CD14-positive monocyte (primary cell): ENCODE measurements around the gene TANGO6. TPM values are rescaled to one million over a fixed set of nuclear protein-coding genes. Genes with fewer than 3 reads are reported as not detected.

ENCODE experiments used
- DNase-seq, 3 donors: peaks; one replicate each; pipeline ENCODE4 v3.0.0-alpha.2; 2011 to 2022
- H2AFZ ChIP-seq: 2 replicates; pipeline ENCODE4 v1.6.0; 2012; ENCODE audit warnings: mild to moderate bottlenecking, low read depth, low read length, inconsistent platforms; ENCODE audit not compliant: insufficient read depth, poor library complexity, severe bottlenecking
- H3K27ac ChIP-seq, 2 donors: 1 replicate in 1 of 2; 2 replicates in 1 of 2; pipeline ENCODE4 v1.5.1; 2012 to 2013; ENCODE audit warnings: low read length in 2 of 2, control low read depth in 1 of 2, inconsistent platforms in 1 of 2, low read depth in 1 of 2, mild to moderate bottlenecking in 1 of 2
- H3K27me3 ChIP-seq, 2 donors: one replicate each; pipeline versions ENCODE4 v1.6.0 to v1.6.1; 2011 to 2013; ENCODE audit warnings: low read length in 2 of 2; ENCODE audit not compliant: control insufficient read depth in 2 of 2, insufficient read depth in 2 of 2
- H3K36me3 ChIP-seq, 2 donors: replicated peaks in 1 of 2; 1 replicate in 1 of 2; 2 replicates in 1 of 2; pipeline versions ENCODE4 v1.5.1 to v1.6.1; 2012 to 2013; ENCODE audit warnings: low read length in 2 of 2, control low read depth in 1 of 2, inconsistent platforms in 1 of 2, mild to moderate bottlenecking in 1 of 2; ENCODE audit not compliant: insufficient read depth in 2 of 2, control insufficient read depth in 1 of 2
- H3K4me1 ChIP-seq, 2 donors: 1 replicate in 1 of 2; 2 replicates in 1 of 2; pipeline versions ENCODE4 v1.5.1 to v1.6.1; 2012 to 2013; ENCODE audit warnings: low read length in 2 of 2, control low read depth in 1 of 2, inconsistent platforms in 1 of 2, mild to moderate bottlenecking in 1 of 2, moderate library complexity in 1 of 2; ENCODE audit not compliant: insufficient read depth in 2 of 2, control insufficient read depth in 1 of 2
- H3K4me2 ChIP-seq: replicated peaks from 2 replicates; pipeline ENCODE3; 2012; ENCODE audit warnings: low read length, moderate library complexity, mild to moderate bottlenecking; ENCODE audit not compliant: poor library complexity, severe bottlenecking; ENCODE audit errors: extremely low read depth
- H3K4me3 ChIP-seq, 3 experiments: fragments of 200-600 bp in 1 of 3; sonication (generic) in 1 of 3; replicated peaks in 1 of 3; 1 replicate in 2 of 3; 2 replicates in 1 of 3; pipeline ENCODE4 v1.5.1; 2011 to 2013; ENCODE audit warnings: low read length in 3 of 3, mild to moderate bottlenecking in 3 of 3, control low read depth in 2 of 3, low read depth in 2 of 3, inconsistent platforms in 1 of 3, moderate library complexity in 1 of 3
- H3K79me2 ChIP-seq: 2 replicates; pipeline ENCODE4 v1.6.0; 2012; ENCODE audit warnings: mild to moderate bottlenecking, control low read depth, inconsistent platforms, low read length, moderate library complexity; ENCODE audit not compliant: insufficient read depth
- H3K9ac ChIP-seq: 2 replicates; pipeline ENCODE4 v1.6.0; 2017; ENCODE audit warnings: low read length, mild to moderate bottlenecking; ENCODE audit not compliant: insufficient read depth, poor library complexity, severe bottlenecking
- H3K9me3 ChIP-seq, 2 donors: replicated peaks in 1 of 2; 1 replicate in 1 of 2; 2 replicates in 1 of 2; pipeline versions ENCODE4 v1.5.1 to v1.6.1; 2012 to 2013; ENCODE audit warnings: low read length in 2 of 2, control low read depth in 1 of 2; ENCODE audit not compliant: control insufficient read depth in 1 of 2, insufficient read depth in 1 of 2
- H4K20me1 ChIP-seq: 2 replicates; pipeline ENCODE4 v1.6.0; 2012; ENCODE audit warnings: mild to moderate bottlenecking, low read length, control low read depth, moderate library complexity; ENCODE audit not compliant: insufficient read depth
- H3K27ac Mint-ChIP-seq, 7 donors: one replicate each; pipeline ENCODE4 v1.8.0; 2020; ENCODE audit warnings: mild to moderate bottlenecking in 7 of 7, mixed read lengths in 7 of 7, moderate library complexity in 6 of 7, inconsistent platforms in 2 of 7
- H3K27me3 Mint-ChIP-seq, 3 donors: one replicate each; pipeline ENCODE4 v1.8.0; 2021 to 2022; ENCODE audit warnings: low read depth in 3 of 3, mild to moderate bottlenecking in 3 of 3, mixed read lengths in 3 of 3, moderate library complexity in 3 of 3, inconsistent platforms in 1 of 3
- H3K36me3 Mint-ChIP-seq, 2 donors: one replicate each; pipeline ENCODE4 v1.8.0; 2020; ENCODE audit warnings: mixed read lengths in 2 of 2, inconsistent platforms in 1 of 2, mild to moderate bottlenecking in 1 of 2
- H3K4me1 Mint-ChIP-seq: one replicate; pipeline ENCODE4 v1.8.0; 2020; ENCODE audit warnings: mild to moderate bottlenecking, mixed read lengths
- H3K4me3 Mint-ChIP-seq, 2 donors: one replicate each; pipeline ENCODE4 v1.8.0; 2020; ENCODE audit warnings: mild to moderate bottlenecking in 2 of 2, mixed read lengths in 2 of 2, moderate library complexity in 1 of 2
- H3K9me3 Mint-ChIP-seq, 7 donors: one replicate each; pipeline ENCODE4 v1.8.0; 2020 to 2022; ENCODE audit warnings: mixed read lengths in 7 of 7, mild to moderate bottlenecking in 6 of 7, moderate library complexity in 6 of 7, inconsistent platforms in 2 of 7
- CTCF ChIP-seq: fragments of 200-600 bp; IDR thresholded peaks from one replicate; pipeline ENCODE4 v1.8.0; 2022; ENCODE audit warnings: antibody characterized with exemption, mild to moderate bottlenecking
- WGBS: methylation state at CpG from one replicate; pipeline ENCODE4 v1.1.5; 2013; ENCODE audit warnings: missing lambda C conversion rate; ENCODE audit not compliant: insufficient coverage; 5-methylcytosine and 5-hydroxymethylcytosine counted together
- intact Hi-C, 2 donors: fragments of 100-400 bp; cut with micrococcal nuclease; formaldehyde crosslinking; loops; one replicate each; pipeline versions ENCODE4 v1.15.0 to v1.15.1; 2023
- polyA plus RNA-seq, 3 donors: library from polyadenylated mRNA; depleted of rRNA in 1 of 3; unstranded in 2 of 3; stranded (reverse) in 1 of 3; fragments of 300-500 nt in 2 of 3; fragments of >200 nt in 1 of 3; fragmentation: Illumina TruSeq in 2 of 3; gene quantifications; 1 replicate in 2 of 3; 2 replicates in 1 of 3; pipeline ENCODE4 v1.2.3, GENCODE V29; 2012 to 2021

TANGO6 gene
- polyA plus RNA-seq, 3 donors: 6.5 to 8.1 (median 7.3) TPM

DNA sequence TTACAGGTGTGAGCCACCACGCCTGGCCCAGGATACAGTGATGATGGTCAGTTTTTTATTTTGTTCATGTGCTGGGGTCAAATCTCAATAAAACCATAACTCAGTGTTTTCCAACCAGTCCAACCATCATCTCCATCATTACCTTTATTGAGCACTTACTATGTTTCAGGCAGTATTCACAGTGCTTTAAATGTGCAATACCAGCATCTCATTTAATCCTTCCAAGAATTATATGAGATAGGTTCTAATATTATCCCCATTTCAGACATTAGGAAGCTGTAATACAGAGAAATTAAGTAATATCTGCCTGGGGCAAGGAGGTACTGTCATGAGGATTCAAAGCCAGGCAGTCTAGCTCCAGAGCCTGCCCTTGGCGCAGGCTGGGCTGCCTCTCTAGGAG, 36.9 kb upstream of the TANGO6 start:
- TF ChIP-seq CTCF: no peak
- intact Hi-C loops: loop anchor here in 1 of 2 donors (10.0 kb wide), 1 partner anchor 102 kb away; no protein-coding TSS in a partner anchor
- Mint-ChIP-seq H3K4me3 (no peak overlapping the region), H3K27ac (no peak overlapping the region), H3K36me3 (no peaks in the 10 kb centered on the region), H3K4me1 (no peaks in the 10 kb centered on the region), H3K9me3 (no peaks in the 10 kb centered on the region), H3K27me3 (peaks cover 6 to 17% (median 7%) of the 10 kb centered on the region in 3 donors)
- Histone ChIP-seq H3K36me3 (no peaks in the 10 kb centered on the region), H3K9ac (no peak overlapping the region), H4K20me1 (no peaks in the 10 kb centered on the region), H3K9me3 (no peaks in the 10 kb centered on the region), H3K4me2 (no peak overlapping the region), H3K27me3 (no peaks in the 10 kb centered on the region), H2AFZ (no peak overlapping the region), H3K79me2 (no peaks in the 10 kb centered on the region), H3K27ac (no peak overlapping the region), H3K4me1 (no peaks in the 10 kb centered on the region), H3K4me3 (no peak overlapping the region)
- WGBS: no CpG with 5 or more reads among the region's 2 CpGs
- no peak for DNase-seq

DNA sequence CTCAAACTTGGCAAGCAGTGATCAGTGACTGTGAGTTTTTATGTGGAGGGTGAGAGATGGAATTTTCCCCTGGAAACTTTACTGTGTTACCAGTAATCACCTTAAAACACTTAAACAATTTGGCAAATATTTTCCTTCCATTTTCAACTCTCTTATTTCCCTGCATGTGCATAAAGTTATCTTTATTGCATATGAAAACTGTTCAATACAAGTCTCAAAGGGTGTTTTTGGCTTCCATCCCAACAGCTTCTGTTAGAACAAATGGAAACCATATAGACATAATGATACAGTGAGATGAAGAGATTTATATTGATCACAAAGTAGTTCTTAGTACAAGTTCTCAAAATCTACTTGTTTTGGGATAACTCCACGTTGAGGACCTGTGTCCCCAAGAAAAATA, 36.4 kb upstream of the TANGO6 start:
- Histone ChIP-seq H3K27ac (no peak overlapping the region), H3K27me3 (no peaks in the 10 kb centered on the region), H3K79me2 (no peaks in the 10 kb centered on the region), H3K9me3 (no peaks in the 10 kb centered on the region), H3K4me1 (no peaks in the 10 kb centered on the region), H3K4me2 (no peak overlapping the region), H4K20me1 (no peaks in the 10 kb centered on the region), H3K9ac (no peak overlapping the region), H2AFZ (no peak overlapping the region), H3K36me3 (no peaks in the 10 kb centered on the region), H3K4me3 (no peak overlapping the region)
- Mint-ChIP-seq H3K4me1 (no peaks in the 10 kb centered on the region), H3K4me3 (no peak overlapping the region), H3K27ac (no peak overlapping the region), H3K36me3 (no peaks in the 10 kb centered on the region), H3K27me3 (peaks cover 6 to 17% (median 7%) of the 10 kb centered on the region in 3 donors), H3K9me3 (no peaks in the 10 kb centered on the region)
- TF ChIP-seq CTCF: no peak
- WGBS: 100% methylated on average over 1 of the region's 1 CpG
- DNase-seq: no peak
- intact Hi-C loops: loop anchor here in 1 of 2 donors (10.0 kb wide), 1 partner anchor 102 kb away; no protein-coding TSS in a partner anchor
